ENCODE measurements around the gene DCP2.
"Not testable (repeated sequence)": the region's sequence is repeated elsewhere in the genome, so short reads cannot be mapped to it uniquely, and the experiment has no call there.

Gene DCP2

DNA sequence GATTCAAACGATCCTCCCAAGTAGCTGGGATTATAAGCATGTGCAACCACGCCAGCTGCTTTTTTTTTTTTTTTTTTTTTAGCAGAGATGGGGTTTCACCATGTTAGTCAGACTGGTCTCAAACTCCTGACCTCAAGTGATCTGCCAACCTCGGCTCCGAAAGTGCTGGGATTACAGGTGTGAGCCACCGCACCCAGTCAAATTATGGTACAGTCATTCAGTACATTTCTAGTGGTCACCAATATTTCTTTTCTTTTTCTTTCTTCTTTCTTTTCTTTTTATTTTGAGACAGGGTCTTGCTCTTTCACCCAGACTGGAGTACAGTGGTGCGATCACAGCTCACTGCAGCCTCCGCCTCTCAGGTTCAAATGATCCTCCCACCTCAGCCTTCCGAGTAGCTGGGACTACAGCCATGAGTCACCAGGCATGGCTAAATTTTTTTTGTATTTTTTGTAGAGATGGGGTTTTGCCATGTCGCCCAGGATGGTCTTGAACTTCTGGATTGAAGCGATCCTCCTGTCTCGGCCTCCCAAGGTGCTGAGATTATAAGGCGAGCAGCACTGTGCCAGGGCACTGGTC is 25.4 kb upstream of the DCP2 start:
- Histone ChIP-seq H3K9me3 (ENCODE audit: control insufficient read depth in 1 of 2, low read length in 2 of 2) (no peaks in the 10 kb centered on the region), H3K4me1 (ENCODE audit: control insufficient read depth in 1 of 2, insufficient read depth in 2 of 2, low read length in 2 of 2) (no peaks in the 10 kb centered on the region), H3K27ac (ENCODE audit: low read length) (no peak overlapping the region), H3K4me3 (ENCODE audit: low read depth in 1 of 2, low read length in 2 of 2) (no peak overlapping the region), H3K36me3 (ENCODE audit: control insufficient read depth in 1 of 2, insufficient read depth in 2 of 2, low read length in 2 of 2) (no peaks in the 10 kb centered on the region), H3K27me3 (ENCODE audit: low read depth, low read length) (no peaks in the 10 kb centered on the region)

DNA sequence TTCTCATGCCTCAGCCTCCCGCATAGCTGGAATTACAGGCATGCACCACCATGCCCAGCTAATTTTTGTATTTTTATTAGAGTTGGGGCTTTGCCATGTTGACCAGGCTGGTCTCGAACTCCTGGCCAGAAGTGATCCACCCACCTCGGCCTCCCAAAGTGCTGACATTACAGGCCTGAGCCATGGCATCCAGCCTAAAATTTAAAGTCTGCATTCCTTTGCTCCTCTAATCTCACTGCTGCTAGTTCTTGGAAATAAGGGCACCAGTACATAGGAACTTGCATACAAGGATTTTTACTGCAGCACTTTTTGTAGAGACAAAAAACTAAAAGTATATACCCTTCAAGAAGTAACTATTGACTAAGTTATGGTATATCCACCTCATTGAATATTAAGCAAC is 20.0 kb upstream of the DCP2 start:
- Histone ChIP-seq H3K27me3 (ENCODE audit: low read depth, low read length) (no peaks in the 10 kb centered on the region), H3K4me3 (ENCODE audit: low read depth in 1 of 2, low read length in 2 of 2) (no peak overlapping the region), H3K4me1 (ENCODE audit: control insufficient read depth in 1 of 2, insufficient read depth in 2 of 2, low read length in 2 of 2) (peaks cover 0 to 18% of the 10 kb centered on the region in 2 donors)

DNA sequence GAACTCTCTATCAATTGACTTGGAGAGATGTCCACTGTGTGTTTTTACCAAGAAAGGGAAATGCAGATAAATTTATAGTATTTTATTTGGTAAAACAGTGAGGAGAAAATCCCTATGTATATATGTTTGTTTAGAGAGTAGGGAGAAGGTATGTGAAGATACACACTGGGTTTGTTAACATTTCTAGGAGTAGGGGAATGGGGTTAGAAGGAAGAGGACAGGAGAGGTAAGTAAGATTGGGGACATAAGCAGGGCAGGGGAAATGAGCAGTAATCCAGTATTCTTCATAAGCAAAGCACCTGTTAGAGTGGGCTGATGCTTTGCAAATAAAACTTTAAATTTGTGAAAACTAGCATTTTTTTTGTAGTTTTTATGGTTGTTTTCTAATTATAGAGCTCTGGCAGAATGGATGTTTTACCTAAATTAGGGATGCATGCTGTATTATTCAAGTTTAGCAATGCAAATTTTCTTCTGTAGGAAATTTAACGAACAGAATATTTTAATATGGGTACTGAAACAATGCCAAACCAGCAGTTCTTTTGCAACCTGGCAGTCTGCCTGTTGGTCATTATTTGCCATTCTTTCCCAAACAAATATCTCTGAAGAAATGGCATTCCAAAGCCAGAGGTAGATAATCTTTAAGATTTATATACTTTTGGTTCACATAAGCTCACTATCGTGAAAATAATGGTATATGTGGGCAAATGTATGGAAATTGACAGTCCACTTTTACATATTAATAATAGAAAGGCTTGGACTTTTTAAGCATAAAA is 19.4 kb upstream of the DCP2 start:
- Histone ChIP-seq H3K27me3 (ENCODE audit: low read depth, low read length) (no peaks in the 10 kb centered on the region), H3K4me1 (ENCODE audit: control insufficient read depth in 1 of 2, insufficient read depth in 2 of 2, low read length in 2 of 2) (peaks cover 0 to 18% of the 10 kb centered on the region in 2 donors), H3K4me3 (ENCODE audit: low read depth in 1 of 2, low read length in 2 of 2) (no peak overlapping the region), H3K27ac (ENCODE audit: low read length) (no peak overlapping the region), H3K36me3 (ENCODE audit: control insufficient read depth in 1 of 2, insufficient read depth in 2 of 2, low read length in 2 of 2) (no peaks in the 10 kb centered on the region), H3K9me3 (ENCODE audit: control insufficient read depth in 1 of 2, low read length in 2 of 2) (no peaks in the 10 kb centered on the region)

More for the DNA sequence above, 20.0 kb upstream of the DCP2 start:
- H3K36me3 ChIP-seq (ENCODE audit: control insufficient read depth in 1 of 2, insufficient read depth in 2 of 2, low read length in 2 of 2), result no peaks in the 10 kb centered on the region
- H3K27ac ChIP-seq (ENCODE audit: low read length), result no peak overlapping the region
- no peaks in the 10 kb centered on the region for H3K9me3 ChIP-seq (ENCODE audit: control insufficient read depth in 1 of 2, low read length in 2 of 2)

DNA sequence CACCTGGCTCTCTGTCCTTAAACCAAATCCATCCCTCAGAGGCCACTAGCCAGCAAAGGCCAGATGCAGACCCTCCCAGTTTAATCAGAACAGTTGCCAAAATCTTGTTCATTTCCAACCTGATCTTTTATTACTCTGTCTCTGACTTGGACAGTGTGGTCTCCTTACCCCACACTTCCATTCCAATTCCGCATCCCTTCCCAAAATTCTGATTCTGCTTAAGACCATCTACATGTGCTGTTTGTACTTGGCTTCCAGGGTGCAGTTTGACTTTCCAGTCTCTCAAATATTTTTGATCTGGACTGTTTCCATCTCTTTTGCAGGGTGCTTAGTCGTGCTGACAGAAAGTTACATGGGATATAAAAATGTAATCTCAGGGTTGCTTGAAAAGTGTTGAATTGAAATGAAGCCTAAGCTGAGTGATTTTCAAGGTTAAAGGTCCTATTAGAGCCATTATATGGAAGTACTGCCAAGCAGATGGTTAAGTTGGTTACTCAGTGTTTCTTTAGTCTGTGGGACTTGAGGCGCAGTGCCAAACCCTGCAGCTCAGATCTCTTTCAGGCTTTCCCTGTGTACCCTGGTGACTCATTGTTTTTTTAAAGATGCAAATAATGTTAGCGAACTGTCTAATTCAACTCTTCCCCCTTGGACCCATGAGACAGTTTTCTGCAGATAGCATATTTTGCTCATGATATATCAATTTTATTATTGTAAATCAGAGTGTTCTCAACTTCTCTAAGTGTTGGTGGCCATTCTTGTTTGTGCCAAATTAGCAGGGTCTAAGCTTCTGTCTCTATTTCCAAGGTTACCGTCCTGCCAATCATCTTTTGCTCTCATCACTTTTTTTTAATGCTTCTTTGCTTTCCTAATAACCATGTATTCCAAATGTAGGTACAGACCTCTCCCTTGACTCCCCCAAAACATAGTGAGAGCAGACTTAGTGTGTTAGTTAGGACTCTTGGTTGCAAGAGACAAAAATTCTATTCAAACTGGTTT is 18.2 kb upstream of the DCP2 start:
- H3K4me3 ChIP-seq (ENCODE audit: low read depth in 1 of 2, low read length in 2 of 2), result no peak overlapping the region
- H3K27me3 ChIP-seq (ENCODE audit: low read depth, low read length), result no peaks in the 10 kb centered on the region
- no peak overlapping the region for H3K27ac ChIP-seq (ENCODE audit: low read length)
- peaks cover 0 to 18% of the 10 kb centered on the region in 2 donors for H3K4me1 ChIP-seq (ENCODE audit: control insufficient read depth in 1 of 2, insufficient read depth in 2 of 2, low read length in 2 of 2)
- no peaks in the 10 kb centered on the region for H3K9me3 ChIP-seq (ENCODE audit: control insufficient read depth in 1 of 2, low read length in 2 of 2)
- H3K36me3 ChIP-seq (ENCODE audit: control insufficient read depth in 1 of 2, insufficient read depth in 2 of 2, low read length in 2 of 2), result no peaks in the 10 kb centered on the region

DNA sequence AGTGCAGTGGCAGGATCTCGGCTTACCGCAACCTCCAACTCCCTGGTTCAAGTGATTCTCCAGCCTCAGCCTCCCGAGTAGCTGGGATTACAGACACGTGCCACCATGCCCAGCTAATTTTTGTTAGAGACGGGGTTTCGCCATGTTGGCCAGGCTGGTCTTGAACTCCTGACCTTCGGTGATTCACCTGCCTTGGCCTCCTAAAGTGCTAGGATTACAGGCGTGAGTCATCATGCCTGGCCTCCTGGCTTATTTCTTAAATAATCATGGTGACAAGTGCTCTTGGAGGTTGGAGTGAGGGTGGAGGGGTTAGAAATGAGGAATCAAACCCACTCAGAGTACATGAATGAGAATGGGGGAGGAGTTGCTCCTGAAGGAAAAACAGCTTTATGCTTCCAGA is 16.7 kb upstream of the DCP2 start:
- H3K4me3 ChIP-seq (ENCODE audit: low read depth in 1 of 2, low read length in 2 of 2); H3K27ac ChIP-seq (ENCODE audit: low read length); H3K36me3 ChIP-seq (ENCODE audit: control insufficient read depth in 1 of 2, insufficient read depth in 2 of 2, low read length in 2 of 2): not testable (repeated sequence)

DNA sequence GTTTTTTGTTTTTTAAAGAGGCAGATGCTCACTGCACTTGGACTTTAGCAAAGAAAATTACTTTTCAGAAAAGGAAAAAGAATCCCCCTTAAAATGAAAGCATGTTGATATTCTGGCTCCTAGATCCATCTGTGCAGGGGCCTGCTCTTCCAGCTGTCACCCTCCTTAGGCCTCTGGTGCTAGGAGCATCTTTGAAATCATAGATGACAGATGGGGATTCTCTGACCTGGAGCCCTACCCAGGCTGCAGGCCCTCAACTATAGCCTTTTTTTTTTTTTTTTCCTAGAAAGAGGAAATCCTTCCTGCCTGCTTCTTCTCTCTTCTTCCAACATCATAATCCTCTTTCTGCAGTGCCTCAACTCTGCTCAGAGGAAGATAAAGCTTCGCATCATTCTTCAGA is 16.3 kb upstream of the DCP2 start:
- no peaks in the 10 kb centered on the region for H3K27me3 ChIP-seq (ENCODE audit: low read depth, low read length)
- H3K36me3 ChIP-seq (ENCODE audit: control insufficient read depth in 1 of 2, insufficient read depth in 2 of 2, low read length in 2 of 2), result no peaks in the 10 kb centered on the region
- no peaks in the 10 kb centered on the region for H3K9me3 ChIP-seq (ENCODE audit: control insufficient read depth in 1 of 2, low read length in 2 of 2)
- no peak overlapping the region for H3K4me3 ChIP-seq (ENCODE audit: low read depth in 1 of 2, low read length in 2 of 2)
- H3K4me1 ChIP-seq (ENCODE audit: control insufficient read depth in 1 of 2, insufficient read depth in 2 of 2, low read length in 2 of 2), result peaks cover 0 to 18% of the 10 kb centered on the region in 2 donors
- no peak overlapping the region for H3K27ac ChIP-seq (ENCODE audit: low read length)

More for the DNA sequence above, 16.7 kb upstream of the DCP2 start:
- peaks cover 0 to 18% of the 10 kb centered on the region in 2 donors for H3K4me1 ChIP-seq (ENCODE audit: control insufficient read depth in 1 of 2, insufficient read depth in 2 of 2, low read length in 2 of 2)
- H3K9me3 ChIP-seq (ENCODE audit: control insufficient read depth in 1 of 2, low read length in 2 of 2); H3K27me3 ChIP-seq (ENCODE audit: low read depth, low read length): not testable (repeated sequence)

DNA sequence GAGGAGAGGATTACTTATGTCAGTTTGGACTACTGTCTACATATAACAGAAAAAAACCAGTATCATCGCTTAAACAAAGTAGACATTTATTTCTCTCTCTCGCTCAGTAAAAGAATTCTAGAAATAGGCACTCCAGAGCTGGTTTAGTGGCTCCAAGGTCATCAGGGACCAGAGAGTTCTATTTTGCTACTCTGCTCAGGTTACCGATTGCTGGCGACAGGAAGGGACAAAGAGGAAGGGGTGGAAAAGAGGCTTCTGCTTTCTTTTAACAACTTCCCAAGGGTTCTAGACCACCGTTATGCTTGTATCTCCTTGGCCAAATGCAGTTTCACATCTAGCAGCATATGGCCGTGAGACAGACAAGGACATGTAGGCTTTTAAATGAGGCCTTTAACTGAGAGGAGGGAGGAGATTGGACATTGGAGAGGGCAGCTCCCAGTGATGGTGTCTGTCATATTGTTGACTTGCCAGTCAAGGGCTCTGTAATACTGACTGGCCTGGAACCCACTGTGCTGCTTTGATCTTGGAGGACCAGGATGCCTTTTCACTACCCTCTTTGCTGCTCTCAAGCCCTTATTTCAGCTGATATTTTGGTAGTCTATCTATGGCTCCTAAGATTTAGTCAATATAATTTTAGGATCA is 15.6 kb upstream of the DCP2 start:
- Histone ChIP-seq H3K9me3 (ENCODE audit: control insufficient read depth in 1 of 2, low read length in 2 of 2) (no peaks in the 10 kb centered on the region), H3K36me3 (ENCODE audit: control insufficient read depth in 1 of 2, insufficient read depth in 2 of 2, low read length in 2 of 2) (no peaks in the 10 kb centered on the region), H3K27me3 (ENCODE audit: low read depth, low read length) (no peaks in the 10 kb centered on the region), H3K4me1 (ENCODE audit: control insufficient read depth in 1 of 2, insufficient read depth in 2 of 2, low read length in 2 of 2) (peaks cover 0 to 18% of the 10 kb centered on the region in 2 donors), H3K27ac (ENCODE audit: low read length) (no peak overlapping the region), H3K4me3 (ENCODE audit: low read depth in 1 of 2, low read length in 2 of 2) (no peak overlapping the region)

DNA sequence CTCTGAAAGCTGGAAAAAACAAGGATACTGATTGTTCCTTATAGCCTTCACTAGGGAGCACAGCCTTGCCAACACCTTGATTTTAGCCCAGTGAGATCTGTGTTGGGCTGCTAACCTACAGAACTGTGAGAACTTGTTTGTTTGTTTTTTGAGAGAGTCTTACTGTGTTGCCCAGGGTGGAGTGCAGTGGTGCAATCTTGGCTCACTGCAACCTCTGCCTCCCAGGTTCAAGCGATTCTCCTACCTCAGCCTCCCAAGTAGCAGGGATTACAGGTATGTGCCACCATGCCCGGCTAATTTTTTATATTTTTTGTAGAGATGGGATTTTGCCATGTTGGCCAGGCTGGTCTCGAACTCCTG is 13.2 kb upstream of the DCP2 start:
- H3K27ac ChIP-seq (ENCODE audit: low read length); H3K36me3 ChIP-seq (ENCODE audit: control insufficient read depth in 1 of 2, insufficient read depth in 2 of 2, low read length in 2 of 2): not testable (repeated sequence)

DNA sequence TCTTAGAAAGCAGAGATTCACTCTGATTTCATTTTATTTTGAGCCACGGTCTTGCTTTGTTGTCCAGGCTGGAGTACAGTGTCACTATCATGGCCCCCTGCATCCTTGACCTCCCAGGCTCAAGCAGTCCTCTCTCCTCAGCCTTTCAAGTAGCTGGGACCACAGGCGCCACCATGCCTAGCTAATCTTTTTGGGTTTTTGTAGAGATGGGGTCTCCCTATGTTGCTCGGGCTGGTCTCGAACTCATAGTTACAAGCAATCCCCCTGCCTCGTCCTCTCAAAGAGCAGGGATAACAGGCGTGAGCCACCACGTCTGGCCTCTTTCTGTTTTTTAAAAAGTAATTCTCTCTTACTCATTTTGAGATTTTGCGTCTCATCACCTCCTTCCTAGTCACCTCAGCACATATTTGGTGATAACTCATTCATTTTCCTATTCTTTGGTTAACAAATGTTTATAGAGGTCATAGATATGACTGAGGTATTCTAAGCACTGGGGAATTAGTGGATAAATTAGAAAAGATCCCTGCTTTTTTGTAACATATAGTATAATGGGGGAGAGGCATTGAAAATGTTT is 10.8 kb upstream of the DCP2 start:
- Histone ChIP-seq H3K4me3 (ENCODE audit: low read depth in 1 of 2, low read length in 2 of 2) (no peak overlapping the region), H3K27me3 (ENCODE audit: low read depth, low read length) (no peaks in the 10 kb centered on the region), H3K27ac (ENCODE audit: low read length) (no peak overlapping the region), H3K36me3 (ENCODE audit: control insufficient read depth in 1 of 2, insufficient read depth in 2 of 2, low read length in 2 of 2) (no peaks in the 10 kb centered on the region), H3K9me3 (ENCODE audit: control insufficient read depth in 1 of 2, low read length in 2 of 2) (no peaks in the 10 kb centered on the region), H3K4me1 (ENCODE audit: control insufficient read depth in 1 of 2, insufficient read depth in 2 of 2, low read length in 2 of 2) (no peaks in the 10 kb centered on the region)

More for the DNA sequence above, 13.2 kb upstream of the DCP2 start:
- H3K4me3 ChIP-seq (ENCODE audit: low read depth in 1 of 2, low read length in 2 of 2); H3K27me3 ChIP-seq (ENCODE audit: low read depth, low read length); H3K9me3 ChIP-seq (ENCODE audit: control insufficient read depth in 1 of 2, low read length in 2 of 2): not testable (repeated sequence)
- peaks cover 0 to 12% of the 10 kb centered on the region in 2 donors for H3K4me1 ChIP-seq (ENCODE audit: control insufficient read depth in 1 of 2, insufficient read depth in 2 of 2, low read length in 2 of 2)

DNA sequence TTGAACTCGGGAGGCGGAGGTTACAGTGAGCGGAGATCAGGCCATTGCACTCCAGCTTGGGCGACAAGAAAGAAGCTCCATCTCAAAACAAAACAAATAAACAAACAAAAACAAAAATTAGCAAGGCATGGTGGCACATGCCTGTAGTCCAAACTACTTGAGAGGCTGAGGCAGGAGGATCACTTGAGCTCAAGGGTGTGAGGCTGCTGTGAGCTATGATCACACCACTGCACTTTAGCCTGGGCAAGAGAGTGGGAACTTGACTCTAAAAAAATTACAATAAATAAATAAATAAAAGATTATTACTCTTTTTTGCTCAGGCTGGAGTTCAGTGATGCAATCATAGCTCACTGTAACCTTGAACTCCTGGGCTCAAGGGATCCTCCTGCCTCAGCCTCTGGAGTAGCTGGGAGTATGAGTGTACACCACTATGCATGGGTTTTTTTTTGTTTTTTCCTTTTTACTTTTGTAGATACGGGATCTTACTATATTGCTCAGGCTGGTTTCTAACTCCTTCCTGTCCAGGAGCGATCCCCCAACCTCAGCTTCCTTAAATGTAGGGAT is 9.0 kb upstream of the DCP2 start:
- H3K27ac ChIP-seq (ENCODE audit: low read length), result no peak overlapping the region
- H3K4me1 ChIP-seq (ENCODE audit: control insufficient read depth in 1 of 2, insufficient read depth in 2 of 2, low read length in 2 of 2), result no peaks in the 10 kb centered on the region

More for the DNA sequence above, 9.0 kb upstream of the DCP2 start:
- H3K9me3 ChIP-seq (ENCODE audit: control insufficient read depth in 1 of 2, low read length in 2 of 2), result no peaks in the 10 kb centered on the region
- H3K36me3 ChIP-seq (ENCODE audit: control insufficient read depth in 1 of 2, insufficient read depth in 2 of 2, low read length in 2 of 2), result no peaks in the 10 kb centered on the region
- no peaks in the 10 kb centered on the region for H3K27me3 ChIP-seq (ENCODE audit: low read depth, low read length)
- H3K4me3 ChIP-seq (ENCODE audit: low read depth in 1 of 2, low read length in 2 of 2), result no peak overlapping the region
